ENCODE results near the gene TUBGCP2. TPM values are rescaled to one million over a fixed set of nuclear protein-coding genes. Genes with fewer than 3 reads are reported as not detected.

The TUBGCP2 gene
- total and polyA plus RNA-seq, 9 of the 15 experiments (the other 6 are each of a cell fraction or from before 2014, with no cell fraction given), result 4.3 to 56.6 (median 28.4) TPM

DNA sequence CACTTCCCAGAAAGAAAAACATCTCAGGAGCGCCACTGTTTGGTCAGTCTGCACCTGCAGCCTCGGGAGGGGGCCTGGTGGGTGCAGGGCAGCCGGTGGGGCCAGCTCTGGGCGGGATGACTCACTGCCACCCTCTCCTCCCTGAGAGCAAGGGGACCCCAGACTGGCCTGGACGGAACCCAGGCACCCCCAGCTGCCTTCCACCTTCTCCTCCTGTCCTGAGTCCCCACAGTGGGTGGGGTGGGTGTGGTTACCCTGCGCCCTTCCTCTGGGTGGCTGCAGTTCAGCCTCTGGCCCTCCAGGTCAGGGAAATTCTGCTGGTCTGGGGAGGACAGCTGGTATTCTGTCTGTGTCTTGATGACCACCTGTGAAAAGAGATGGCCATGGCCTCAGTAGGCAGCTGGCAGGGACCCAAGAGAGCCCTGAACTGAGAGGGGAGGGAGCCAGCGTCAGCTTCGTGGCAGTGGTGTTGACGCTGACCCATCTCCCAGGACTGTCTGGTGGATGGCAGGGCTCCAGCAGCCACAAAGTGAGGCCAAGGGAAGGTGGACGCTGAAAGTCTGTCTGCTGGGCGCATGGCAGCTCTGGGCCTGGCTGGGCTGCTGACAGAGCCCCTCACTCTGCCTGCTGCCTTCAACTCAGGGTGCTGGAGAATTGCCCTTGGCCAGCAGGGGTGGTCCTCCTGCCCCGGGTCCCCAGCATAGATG, 19.1 kb upstream of the TUBGCP2 start:
- 0 out of 4 replicates have a peak overlapping the region, but pooled peaks of 1 of the 2 experiments have one; percentile 13 for H3K9ac ChIP-seq (ENCODE audit: insufficient read depth in 1 of 2, low read depth in 2 of 2, low read length in 2 of 2)
- H3K9me3 ChIP-seq (replicated peaks; ENCODE audit: control insufficient read depth, insufficient read depth, low read depth, low read length), result no peaks in the 10 kb centered on the region
- FAIRE-seq, result no peak
- H2AFZ ChIP-seq (ENCODE audit: low read depth, low read length), result no peak overlapping the region
- no peaks in the 10 kb centered on the region for H3K9me1 ChIP-seq (ENCODE audit: control insufficient read depth, insufficient read depth, low read length)
- peaks cover 4 to 6% of the 10 kb centered on the region in 2 experiments; a peak in 3 of 5 replicates for H3K27me3 ChIP-seq (ENCODE audit: control insufficient read depth in 2 of 2, insufficient read depth in 2 of 2, low read length in 2 of 2)
- peaks cover 0 to 50% of the 10 kb centered on the region in 2 experiments; a peak in 3 of 5 replicates for H3K4me1 ChIP-seq (replicated peaks in 1 of 2; ENCODE audit: control insufficient read depth in 2 of 2, insufficient read depth in 2 of 2, low read length in 2 of 2)
- no TSS peak for BruUV-seq (replicated peaks)
- intact Hi-C loops (cut with micrococcal nuclease) (loop anchor here (5.0 to 10.0 kb wide), 3 partner anchors 67 to 157 kb away; partner anchors contain the start of gene MTG1), in situ Hi-C loops (cut with MboI) (no loop called here)
- no peaks in the 10 kb centered on the region for H3K79me2 ChIP-seq (ENCODE audit: control insufficient read depth, insufficient read depth, low read length)
- DNase-seq (ENCODE audit: extremely low read depth in 1 of 4, low spot score in 3 of 4), result no peak
- no peak for ATAC-seq
- WGBS (ENCODE audit: insufficient coverage, low coverage, missing lambda C conversion rate), result 5% methylated on average over 10 of the region's 12 CpGs
- H3K4me2 ChIP-seq (ENCODE audit: insufficient read depth, low read length), result no peak overlapping the region
- H3K4me3 ChIP-seq, result no peak overlapping the region
- no peak overlapping the region for H3K27ac ChIP-seq (ENCODE audit: extremely low read depth, low read depth, low read length)
- H3K36me3 ChIP-seq (ENCODE audit: control insufficient read depth, insufficient read depth, low read length), result no peaks in the 10 kb centered on the region
- ChIA-PET POLR2A (interaction anchor here (0.7 kb wide), 1 partner anchor 44 kb away, joined by 3 read pairs; no protein-coding TSS in a partner anchor), CTCF (ENCODE audit: low intra/inter-chr PET ratio) (no interaction called here)
- no peaks in the 10 kb centered on the region for H4K20me1 ChIP-seq (replicated peaks; ENCODE audit: control insufficient read depth, insufficient read depth, low read length)
- TF ChIP-seq NFIC (IDR thresholded peaks at IDR 0.05), result peak; percentile 30; the same call in 1 of the 2 replicates
- TF ChIP-seq, protein P1, sequence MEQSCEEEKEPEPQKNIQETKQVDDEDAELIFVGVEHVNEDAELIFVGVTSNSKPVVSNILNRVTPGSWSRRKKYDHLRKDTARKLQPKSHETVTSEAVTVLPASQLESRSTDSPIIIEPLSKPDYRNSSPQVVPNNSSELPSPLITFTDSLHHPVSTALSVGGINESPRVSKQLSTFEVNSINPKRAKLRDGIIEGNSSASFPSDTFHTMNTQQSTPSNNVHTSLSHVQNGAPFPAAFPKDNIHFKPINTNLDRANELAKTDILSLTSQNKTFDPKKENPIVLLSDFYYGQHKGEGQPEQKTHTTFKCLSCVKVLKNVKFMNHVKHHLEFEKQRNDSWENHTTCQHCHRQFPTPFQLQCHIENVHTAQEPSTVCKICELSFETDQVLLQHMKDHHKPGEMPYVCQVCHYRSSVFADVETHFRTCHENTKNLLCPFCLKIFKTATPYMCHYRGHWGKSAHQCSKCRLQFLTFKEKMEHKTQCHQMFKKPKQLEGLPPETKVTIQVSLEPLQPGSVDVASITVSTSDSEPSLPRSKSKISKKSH (CRISPR knock-in tag; IDR thresholded peaks at IDR 0.05), result no peak
